HEK293 (cell line): Measurements from ENCODE around the gene DGKZ.

Experiments
- BCL11A ChIP-seq: fragments of 450-650 bp; formaldehyde crosslinking; IDR thresholded peaks from 2 replicates; pipeline ENCODE4 v1.5.1; 2016; ENCODE audit warnings: low read depth, missing biosample characterization, missing genetic modification characterization
- FEZF1 ChIP-seq: fragments of 450-650 bp; formaldehyde crosslinking; IDR thresholded peaks from 2 replicates; pipeline ENCODE4 v1.5.1; 2016; ENCODE audit warnings: missing biosample characterization, missing genetic modification characterization
- GLIS1 ChIP-seq: fragments of 450-650 bp; formaldehyde crosslinking; IDR thresholded peaks from 2 replicates; pipeline ENCODE4 v1.5.1; 2016; ENCODE audit warnings: missing biosample characterization, missing genetic modification characterization
- KLF10 ChIP-seq: fragments of 450-650 bp; IDR thresholded peaks from 2 replicates; pipeline ENCODE4 v1.5.1; 2018; ENCODE audit warnings: missing biosample characterization, mild to moderate bottlenecking, missing genetic modification characterization
- KLF9 ChIP-seq: fragments of 450-650 bp; formaldehyde crosslinking; IDR thresholded peaks from 2 replicates; pipeline ENCODE4 v1.5.1; 2016; ENCODE audit warnings: missing biosample characterization, missing genetic modification characterization, low read depth
- OSR2 ChIP-seq: fragments of 450-650 bp; formaldehyde crosslinking; IDR thresholded peaks from 2 replicates; pipeline ENCODE4 v1.5.1; 2016; ENCODE audit warnings: missing biosample characterization, missing genetic modification characterization
- SP3 ChIP-seq: fragments of 450-650 bp; formaldehyde crosslinking; IDR thresholded peaks from 2 replicates; pipeline ENCODE4 v1.5.1; 2016; ENCODE audit warnings: missing biosample characterization, missing genetic modification characterization
- SP7 ChIP-seq: fragments of 450-650 bp; formaldehyde crosslinking; IDR thresholded peaks from 2 replicates; pipeline ENCODE4 v1.5.1; 2016; ENCODE audit warnings: missing biosample characterization, missing genetic modification characterization
- WT1 ChIP-seq: fragments of 450-650 bp; formaldehyde crosslinking; IDR thresholded peaks from 2 replicates; pipeline ENCODE4 v1.5.1; 2016; ENCODE audit warnings: missing biosample characterization, missing genetic modification characterization
- YY2 ChIP-seq: fragments of 450-650 bp; formaldehyde crosslinking; IDR thresholded peaks from 2 replicates; pipeline ENCODE4 v1.5.1; 2016; ENCODE audit warnings: missing biosample characterization, missing genetic modification characterization
- ZBTB10 ChIP-seq: fragments of 450-650 bp; formaldehyde crosslinking; IDR thresholded peaks from 2 replicates; pipeline ENCODE4 v1.5.1; 2016; ENCODE audit warnings: missing biosample characterization, missing genetic modification characterization
- ZBTB11 ChIP-seq: fragments of 450-650 bp; formaldehyde crosslinking; conservative IDR thresholded peaks from 2 replicates; pipeline ENCODE4 v1.5.1; 2016; ENCODE audit warnings: low read depth, missing biosample characterization, missing genetic modification characterization
- ZFP3 ChIP-seq: fragments of 450-650 bp; formaldehyde crosslinking; IDR thresholded peaks from 2 replicates; pipeline ENCODE4 v1.5.1; 2016; ENCODE audit warnings: low read depth, missing biosample characterization, missing genetic modification characterization
- ZFP41 ChIP-seq: fragments of 450-650 bp; formaldehyde crosslinking; IDR thresholded peaks from 2 replicates; pipeline ENCODE4 v1.5.1; 2016; ENCODE audit warnings: missing biosample characterization, missing genetic modification characterization, borderline replicate concordance
- ZNF121 ChIP-seq: fragments of 450-650 bp; formaldehyde crosslinking; IDR thresholded peaks from 2 replicates; pipeline ENCODE4 v1.5.1; 2016; ENCODE audit warnings: missing biosample characterization, missing genetic modification characterization
- ZNF211 ChIP-seq: fragments of 450-650 bp; formaldehyde crosslinking; IDR thresholded peaks from 2 replicates; pipeline ENCODE4 v1.5.1; 2016; ENCODE audit warnings: low read depth, missing biosample characterization, missing genetic modification characterization
- ZNF266 ChIP-seq: fragments of 450-650 bp; formaldehyde crosslinking; IDR thresholded peaks from 2 replicates; pipeline ENCODE4 v1.5.1; 2016; ENCODE audit warnings: missing biosample characterization, missing genetic modification characterization, low read depth
- ZNF280C ChIP-seq: fragments of 450-650 bp; formaldehyde crosslinking; IDR thresholded peaks from 2 replicates; pipeline ENCODE4 v1.5.1; 2016; ENCODE audit warnings: missing biosample characterization, missing genetic modification characterization
- ZNF341 ChIP-seq: fragments of 450-650 bp; formaldehyde crosslinking; IDR thresholded peaks from 2 replicates; pipeline ENCODE4; 2016; ENCODE audit warnings: low read depth, missing biosample characterization, missing genetic modification characterization
- ZNF518A ChIP-seq: fragments of 450-650 bp; formaldehyde crosslinking; conservative IDR thresholded peaks from 2 replicates; pipeline ENCODE4 v1.5.1; 2016; ENCODE audit warnings: low read depth, missing biosample characterization, missing genetic modification characterization
- ZNF555 ChIP-seq: fragments of 450-650 bp; formaldehyde crosslinking; conservative IDR thresholded peaks from 2 replicates; pipeline ENCODE4 v1.5.1; 2017; ENCODE audit warnings: missing biosample characterization, mild to moderate bottlenecking, missing genetic modification characterization, inconsistent platforms
- ZNF610 ChIP-seq: fragments of 450-650 bp; formaldehyde crosslinking; IDR thresholded peaks from 2 replicates; pipeline ENCODE4 v1.5.1; 2016; ENCODE audit warnings: missing biosample characterization, missing genetic modification characterization, borderline replicate concordance
- ZNF624 ChIP-seq: fragments of 450-650 bp; formaldehyde crosslinking; IDR thresholded peaks from 2 replicates; pipeline ENCODE4 v1.5.1; 2017; ENCODE audit warnings: missing biosample characterization, missing genetic modification characterization
- ZNF76 ChIP-seq: fragments of 450-650 bp; formaldehyde crosslinking; IDR thresholded peaks from 2 replicates; pipeline ENCODE4; 2016; ENCODE audit warnings: low read depth, missing biosample characterization, missing genetic modification characterization, borderline replicate concordance
- ZNF777 ChIP-seq: fragments of 450-650 bp; formaldehyde crosslinking; IDR thresholded peaks from 2 replicates; pipeline ENCODE4 v1.5.1; 2017; ENCODE audit warnings: missing biosample characterization, missing genetic modification characterization, borderline replicate concordance
- ZNF837 ChIP-seq: fragments of 450-650 bp; formaldehyde crosslinking; IDR thresholded peaks from 2 replicates; pipeline ENCODE4 v1.5.1; 2016; ENCODE audit warnings: missing biosample characterization, missing genetic modification characterization
- ZSCAN23 ChIP-seq: fragments of 450-650 bp; formaldehyde crosslinking; IDR thresholded peaks from 2 replicates; pipeline ENCODE4 v1.5.1; 2016; ENCODE audit warnings: missing biosample characterization, missing genetic modification characterization

The DGKZ gene

GRCh38 chr11:46414466-46414796 lies 67.2 kb downstream of the DGKZ start (continued):
- TF ChIP-seq ZNF518A (tag by site-specific recombination) (no peak), FEZF1 (tag by site-specific recombination) (no peak), ZNF610 (no peak), ZNF266 (tag by site-specific recombination) (no peak), GLIS1 (peak; percentile 77), WT1 (tag by site-specific recombination) (no peak), ZBTB10 (tag by site-specific recombination) (no peak), SP7 (0 out of 2 replicates have a peak, but pooled peaks have one; percentile 11), ZNF837 (tag by site-specific recombination) (no peak), OSR2 (tag by site-specific recombination) (no peak), KLF9 (tag by site-specific recombination) (no peak), YY2 (tag by site-specific recombination) (no peak), ZNF777 (tag by site-specific recombination) (no peak), SP3 (tag by site-specific recombination) (no peak), ZFP41 (tag by site-specific recombination) (no peak), ZNF121 (tag by site-specific recombination) (no peak), KLF10 (tag by site-specific recombination) (no peak), ZNF624 (tag by site-specific recombination) (no peak), ZNF211 (tag by site-specific recombination) (no peak), ZFP3 (tag by site-specific recombination) (no peak), ZNF76 (no peak), BCL11A (tag by site-specific recombination) (no peak), ZNF280C (no peak), ZSCAN23 (tag by site-specific recombination) (no peak), ZNF341 (tag by site-specific recombination) (peak; percentile 38; the same call in 1 of the 2 replicates), ZNF555 (tag by site-specific recombination) (no peak), ZBTB11 (tag by site-specific recombination) (no peak)
